GM19395 (cell line): ENCODE results near the gene BRD3.

ENCODE experiments used
- ATAC-seq: cut with Tn5 transposase; IDR thresholded peaks from one replicate; pipeline ENCODE4 v1.9.1; 2021; ENCODE audit warnings: mild to moderate bottlenecking, moderate library complexity; ENCODE audit not compliant: unreplicated experiment

BRD3 gene

DNA sequence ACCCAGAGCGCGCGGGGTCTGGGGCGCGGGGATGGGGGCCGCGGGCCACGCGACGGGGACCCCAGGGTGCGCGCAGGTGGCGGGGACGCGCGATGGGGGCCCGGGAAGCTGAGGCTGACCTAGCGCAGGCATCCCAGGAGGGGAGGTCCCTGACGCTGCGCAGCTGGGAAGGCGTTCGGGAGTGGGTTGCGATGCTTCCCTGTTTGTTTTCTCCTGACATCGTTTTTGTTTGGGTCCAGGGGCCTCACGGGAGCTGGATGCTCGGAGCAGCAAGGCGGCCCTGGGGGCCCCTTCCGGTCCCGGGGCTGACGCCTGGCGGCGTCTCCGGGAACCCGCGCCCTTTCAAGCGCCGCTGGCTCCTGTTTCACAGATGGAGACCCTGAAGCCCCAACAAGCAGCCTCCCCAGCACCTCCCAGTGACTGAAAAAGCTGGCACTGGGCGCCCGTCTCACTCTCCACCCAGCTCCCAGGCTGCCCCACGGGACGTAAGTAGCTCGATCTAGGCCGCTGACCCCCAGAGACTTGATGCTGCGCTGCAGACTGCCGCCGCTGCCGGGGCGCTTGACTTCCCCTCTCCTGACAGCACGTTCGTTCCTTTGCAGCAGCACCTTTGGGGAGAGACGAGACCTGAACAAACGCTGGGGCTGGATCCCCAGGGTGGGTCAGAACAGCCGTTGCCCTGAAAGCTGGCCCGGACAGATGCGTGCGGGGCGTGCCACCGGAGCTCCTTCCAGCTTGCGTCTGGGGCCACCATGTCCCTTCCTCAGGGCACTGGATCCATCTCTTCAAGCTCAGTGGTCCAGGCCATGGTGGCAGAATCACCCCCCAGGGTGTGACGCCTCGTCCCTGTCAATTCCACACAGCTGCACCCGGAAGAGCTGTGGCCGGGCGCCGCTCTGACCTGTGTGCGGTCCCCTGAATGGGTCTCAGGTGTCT lies 42.0 kb downstream of the BRD3 start:
- ATAC-seq, result peak; percentile 58

- peak; percentile 67 for ATAC-seq
Measured at GRCh38 chr9:134024828-134025605, 42.8 kb downstream of the BRD3 start, which contains the start of gene BRD3OS. Gene BRD3OS, plus strand, starts transcription at chr9:134025481. Its CDS starts 1,267 bp downstream, at chr9:134026748.

DNA sequence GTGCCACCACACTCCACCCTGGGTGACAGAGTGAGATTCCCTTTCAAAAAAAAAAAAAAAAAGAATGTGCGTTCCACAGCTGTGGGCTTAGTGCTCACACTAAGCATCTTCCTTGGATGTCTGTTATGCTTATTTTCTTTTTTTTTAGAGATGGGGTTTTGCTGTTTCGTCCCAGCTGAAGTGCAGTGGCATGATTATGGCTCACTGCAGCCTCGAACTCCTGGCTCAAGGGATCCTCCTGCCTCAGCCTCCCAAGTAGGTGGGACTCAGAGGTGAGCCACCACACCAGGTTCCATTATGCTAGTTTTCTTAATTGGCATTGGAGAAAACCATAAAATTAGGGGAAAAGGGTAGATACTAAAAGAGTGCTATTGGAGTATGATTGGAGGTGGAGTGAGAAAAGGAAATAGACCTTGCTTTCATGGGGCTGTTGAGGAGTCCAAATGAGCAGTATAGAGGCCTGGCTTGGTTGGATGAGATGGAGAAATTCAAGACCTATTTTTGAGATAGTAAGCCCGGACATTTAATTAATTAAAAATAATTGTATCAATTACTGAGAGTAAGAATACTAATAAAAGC lies 43.5 kb downstream of the BRD3 start:
- no peak for ATAC-seq

GRCh38 chr9:134014946-134015345 lies 52.9 kb downstream of the BRD3 start:
- ATAC-seq, result no peak

GRCh38 chr9:134011401-134011800 lies 56.4 kb downstream of the BRD3 start:
- no peak for ATAC-seq

- no peak for ATAC-seq
Measured at GRCh38 chr9:134010310-134011173, 57.3 kb downstream of the BRD3 start.

GRCh38 chr9:134007571-134007970 lies 60.3 kb downstream of the BRD3 start:
- no peak for ATAC-seq

- ATAC-seq, result no peak
Measured at GRCh38 chr9:134007150-134007549, 60.7 kb downstream of the BRD3 start.

GRCh38 chr9:134005381-134005780 lies 62.4 kb downstream of the BRD3 start:
- no peak for ATAC-seq

GRCh38 chr9:134004881-134005280 lies 62.9 kb downstream of the BRD3 start:
- no peak for ATAC-seq

DNA sequence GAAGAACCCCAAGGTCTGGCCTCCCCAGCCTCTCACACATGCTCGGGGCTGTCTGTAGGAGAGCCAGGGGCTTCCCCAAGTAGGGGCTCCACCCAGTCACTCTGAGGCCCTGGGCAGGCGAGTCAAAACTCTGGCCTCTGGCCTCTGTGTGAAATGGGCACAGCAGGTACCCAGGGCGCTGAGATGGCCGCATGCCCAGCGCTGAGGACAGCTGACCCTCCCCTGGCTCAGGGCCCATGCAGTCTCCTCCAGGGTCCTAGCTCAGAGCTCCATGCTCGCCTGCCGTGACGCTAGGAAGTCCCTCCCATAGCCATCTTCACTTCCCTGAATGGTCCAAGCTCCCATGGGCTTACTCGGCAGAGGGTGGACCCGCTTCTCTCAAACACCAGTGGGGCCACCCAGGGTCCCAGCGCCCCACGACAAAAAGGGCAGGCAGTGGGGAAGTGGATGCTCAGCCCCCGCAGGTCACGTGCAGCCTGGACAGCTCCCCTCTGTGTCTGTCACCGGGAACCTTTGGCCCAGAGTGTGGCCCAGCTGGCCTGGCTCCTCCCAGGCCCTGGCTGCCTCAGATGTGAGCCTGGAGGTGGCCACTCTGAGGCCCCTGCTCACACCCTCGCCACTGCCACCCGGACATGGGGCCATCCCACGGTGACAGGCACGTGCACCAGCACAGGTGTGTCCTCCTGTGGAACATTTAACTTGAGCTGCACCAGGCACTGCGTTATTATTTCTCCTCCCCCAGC lies 63.5 kb downstream of the BRD3 start:
- ATAC-seq, result no peak

GRCh38 chr9:134003237-134003636 lies 64.6 kb downstream of the BRD3 start:
- ATAC-seq, result no peak

- ATAC-seq, result no peak
Measured at GRCh38 chr9:134002796-134003195, 65.0 kb downstream of the BRD3 start.

GRCh38 chr9:133999851-134000265 lies 68.0 kb downstream of the BRD3 start:
- ATAC-seq, result no peak

GRCh38 chr9:133998915-133999595 lies 68.8 kb downstream of the BRD3 start:
- ATAC-seq, result no peak

DNA sequence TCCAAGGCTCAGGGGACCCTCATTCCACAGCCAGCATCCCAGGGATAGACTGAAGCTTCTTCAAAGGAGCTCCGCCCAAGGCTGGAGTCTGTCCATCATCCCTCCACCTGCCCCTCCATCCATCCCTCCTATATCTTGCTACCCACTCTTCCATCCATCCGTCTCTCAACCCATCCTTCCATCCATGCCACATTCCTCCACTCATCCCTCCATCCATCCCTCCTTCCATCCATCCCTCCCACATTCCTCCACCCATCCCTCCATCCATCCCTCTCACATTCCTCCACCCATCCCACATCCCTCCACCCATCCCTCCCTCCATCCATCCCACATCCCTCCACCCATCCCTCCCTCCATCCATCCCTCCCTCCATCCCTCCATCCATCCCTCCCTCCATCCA lies 70.2 kb downstream of the BRD3 start:
- ATAC-seq, result no peak

GRCh38 chr9:133996531-133997520 lies 71.0 kb downstream of the BRD3 start:
- no peak for ATAC-seq
